GM13976 (cell line): Measurements from ENCODE around the gene PMS1.
"Not testable (repeated sequence)": the region's sequence is repeated elsewhere in the genome, so short reads cannot be mapped to it uniquely, and the experiment has no call there.

ENCODE experiments used
- DNase-seq: peaks from one replicate; pipeline ENCODE4 v3.0.0; 2012; ENCODE audit warnings: low spot score
- CTCF ChIP-seq: IDR thresholded peaks from 2 replicates; pipeline ENCODE4 v1.5.1; 2012; ENCODE audit warnings: borderline replicate concordance, mild to moderate bottlenecking; ENCODE audit not compliant: insufficient read depth; ENCODE audit errors: extremely low read depth, missing control alignments, control extremely low read depth
- in situ Hi-C: fragments of 300-500 bp; cut with MboI; formaldehyde crosslinking; loops from one replicate; pipeline ENCODE4 v1.12.0; 2022; ENCODE audit warnings: low sequenced_read_pairs, mixed read lengths, inconsistent platforms; ENCODE audit not compliant: unreplicated experiment

The PMS1 gene

GRCh38 chr2:189829102-189829833 lies 45.0 kb downstream of the PMS1 start:
- in situ Hi-C loops, result no loop called here
- DNase-seq, result no peak
- TF ChIP-seq CTCF, result no peak

- TF ChIP-seq CTCF, result no peak
- DNase-seq, result no peak
- in situ Hi-C loops, result no loop called here
These were observed 46.3 kb downstream of the PMS1 start for GRCh38 chr2:189830510-189830909.

GRCh38 chr2:189834059-189834458 lies 49.8 kb downstream of the PMS1 start:
- in situ Hi-C loops, result no loop called here
- DNase-seq, result no peak
- TF ChIP-seq CTCF, result no peak

DNA sequence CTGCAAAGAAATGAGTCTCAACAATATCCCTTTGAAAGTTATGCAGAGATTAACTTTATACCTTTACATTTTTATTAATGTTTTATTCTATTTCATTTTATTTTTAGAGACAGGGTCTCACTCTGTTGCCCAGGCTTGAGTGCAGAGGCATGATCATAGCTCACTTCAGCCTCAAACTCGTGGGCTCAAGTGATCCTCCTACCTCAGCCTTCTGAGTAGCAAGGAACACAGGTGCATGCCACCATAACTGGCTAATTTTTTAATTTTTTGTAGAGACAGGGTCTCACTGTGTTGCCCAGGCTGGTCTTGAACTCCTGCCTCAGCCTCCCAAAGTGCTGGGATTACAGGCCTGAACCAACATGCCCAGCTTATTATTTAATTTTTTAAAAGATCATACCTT lies 50.4 kb downstream of the PMS1 start:
- in situ Hi-C loops, DNase-seq: not testable (repeated sequence)

GRCh38 chr2:189835855-189836558 lies 51.8 kb downstream of the PMS1 start:
- in situ Hi-C loops, result no loop called here
- TF ChIP-seq CTCF, result no peak

DNA sequence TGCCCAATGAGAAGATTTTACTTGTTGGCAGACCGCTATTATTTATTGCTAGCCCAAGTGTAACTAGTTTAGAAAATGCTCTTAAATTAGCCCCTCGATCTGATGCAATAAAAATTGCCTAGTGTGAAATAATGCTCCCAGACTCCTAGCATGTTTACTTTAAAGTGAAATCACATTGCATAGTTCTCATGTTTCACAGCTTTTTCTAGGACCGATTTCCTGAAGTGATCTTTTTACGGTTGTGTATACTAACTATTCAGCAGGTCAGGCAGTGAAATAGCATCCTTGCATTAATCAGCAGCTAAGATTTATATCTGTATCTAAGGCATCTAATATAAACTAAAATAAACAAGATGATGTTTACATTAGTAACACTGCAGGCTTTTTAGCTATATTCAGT lies 52.4 kb downstream of the PMS1 start:
- no peak for TF ChIP-seq CTCF
- no peak for DNase-seq
- in situ Hi-C loops, result no loop called here

More at GRCh38 chr2:189835855-189836558, 51.8 kb downstream of the PMS1 start:
- DNase-seq, result no peak

DNA sequence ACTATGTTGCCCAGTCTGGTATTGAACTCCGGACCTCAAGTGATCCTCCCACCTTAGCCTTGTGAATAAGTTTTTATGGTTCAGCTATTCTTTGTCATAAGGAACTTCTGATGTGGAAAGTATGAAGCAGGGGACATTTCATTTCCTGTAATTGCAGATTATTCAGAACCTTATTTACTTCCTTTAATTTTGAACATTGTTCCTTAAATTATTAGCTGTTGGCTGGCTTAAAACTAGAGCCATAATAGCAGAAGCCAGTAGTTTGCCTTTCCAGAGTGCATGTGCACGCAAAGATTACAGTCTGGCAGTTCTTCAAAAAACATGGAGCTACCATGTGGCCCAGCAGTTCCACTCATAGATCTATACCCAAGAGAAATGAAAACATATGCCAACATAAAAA lies 53.1 kb downstream of the PMS1 start:
- no peak for DNase-seq
- no peak for TF ChIP-seq CTCF
- in situ Hi-C loops, result no loop called here
